Activated CD8-positive, alpha-beta memory T cell treated with anti-CD3 and anti-CD28 coated beads, Interleukin-2, amount 50 U/mL, for 1 hour (primary cell): ENCODE measurements around the gene SAMD4B.

Experiments
- DNase-seq: peaks from one replicate; pipeline ENCODE4 v3.0.0-alpha.2; 2020; ENCODE audit errors: extremely low read depth

SAMD4B gene

GRCh38 chr19:39390751-39391437, 48.7 kb downstream of the SAMD4B start, which contains the start of the genes MED29 and PAF1:
Gene MED29, plus strand, starts transcription at chr19:39391378. Its CDS starts 45 bp downstream, at chr19:39391423.
Gene PAF1, minus strand, starts transcription at chr19:39391106. Its CDS starts 242 bp downstream, at chr19:39390864.
- DNase-seq: peak; percentile 97

GRCh38 chr19:39397360-39398296, 55.4 kb downstream of the SAMD4B start:
- peak; percentile 85 for DNase-seq

GRCh38 chr19:39398297-39398864, 56.2 kb downstream of the SAMD4B start:
- peak; percentile 47 for DNase-seq

- no peak for DNase-seq
These were observed 57.4 kb downstream of the SAMD4B start for GRCh38 chr19:39399668-39400050.

- no peak for DNase-seq
These were observed 57.8 kb downstream of the SAMD4B start for GRCh38 chr19:39400061-39400460.

GRCh38 chr19:39401070-39401548, 58.9 kb downstream of the SAMD4B start:
- DNase-seq: no peak

GRCh38 chr19:39401549-39402345, 59.5 kb downstream of the SAMD4B start:
- DNase-seq: peak; percentile 94

- DNase-seq: peak; percentile 80
These were observed 60.4 kb downstream of the SAMD4B start for GRCh38 chr19:39402346-39403300.

- peak; percentile 92 for DNase-seq
These were observed 61.4 kb downstream of the SAMD4B start for GRCh38 chr19:39403331-39404312.

GRCh38 chr19:39405261-39405957, 63.2 kb downstream of the SAMD4B start:
- no peak for DNase-seq

- DNase-seq: peak; percentile 91
These were observed 63.9 kb downstream of the SAMD4B start for GRCh38 chr19:39405958-39406655.

- peak; percentile 87 for DNase-seq
These were observed 64.6 kb downstream of the SAMD4B start, which contains the start of gene ZFP36 for GRCh38 chr19:39406656-39407409. Gene ZFP36, plus strand, starts transcription at chr19:39406847. Its CDS starts 58 bp downstream, at chr19:39406905.

GRCh38 chr19:39407410-39407659, 65.1 kb downstream of the SAMD4B start:
- DNase-seq: no peak

- DNase-seq: no peak
These were observed 65.6 kb downstream of the SAMD4B start for GRCh38 chr19:39407660-39408391.

GRCh38 chr19:39408392-39409207, 66.4 kb downstream of the SAMD4B start:
- DNase-seq: no peak
